Measurements from ENCODE around the gene KIRREL2. TPM values are rescaled to one million over a fixed set of nuclear protein-coding genes. Genes with fewer than 3 reads are reported as not detected.

Gene KIRREL2
- total and polyA plus RNA-seq, 8 donors: 28.5 to 89.0 (median 47.6) TPM

DNA sequence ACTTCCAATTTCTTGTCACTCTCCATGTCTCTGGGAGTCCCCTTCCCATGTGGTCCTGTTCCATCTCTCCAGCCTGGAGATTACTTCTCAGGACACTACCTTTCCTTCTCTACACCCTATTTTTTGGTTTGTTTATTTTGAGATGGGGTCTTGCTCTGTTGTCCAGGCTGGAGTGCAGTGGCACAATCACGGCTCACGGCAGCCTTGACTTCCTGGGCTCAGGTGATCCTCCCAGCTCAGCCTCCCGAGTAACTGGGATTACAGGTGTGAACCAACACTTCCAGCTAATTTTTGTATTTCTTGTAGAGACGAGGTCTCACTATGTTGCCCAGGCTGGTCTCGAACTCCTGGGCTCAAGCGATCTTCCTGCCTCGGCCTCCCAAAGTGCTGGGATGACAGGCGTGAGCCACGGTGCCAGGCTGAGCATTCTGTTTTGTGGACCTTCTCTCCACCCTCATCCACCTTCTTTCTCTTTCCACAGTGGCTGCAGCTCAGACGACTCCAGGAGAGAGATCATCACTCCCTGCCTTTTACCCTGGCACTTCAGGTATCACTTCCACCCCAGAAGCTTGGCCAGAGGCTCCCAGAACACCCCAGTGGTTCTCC is 46.3 kb downstream of the KIRREL2 start:
- Histone ChIP-seq H3K4me1 (peaks cover 0 to 6% (median 0%) of the 10 kb centered on the region in 3 donors), H3K27ac (peak overlapping the region in 2 of 4 donors; percentile 55 to 79), H3K9me3 (no peaks in the 10 kb centered on the region), H3K27me3 (no peaks in the 10 kb centered on the region), H3K4me3 (peak overlapping the region in 1 of 4 donors; percentile 31), H3K36me3 (no peaks in the 10 kb centered on the region)
- intact Hi-C loops (cut with DNase I): no loop called here
- DNase-seq: no peak
- ATAC-seq: no peak
- FAIRE-seq: no peak
- WGBS, 2 donors: 59 to 73% methylated on average over 10 of the region's 10 CpGs
- TF ChIP-seq CTCF (IDR thresholded peaks at IDR 0.05): no peak

DNA sequence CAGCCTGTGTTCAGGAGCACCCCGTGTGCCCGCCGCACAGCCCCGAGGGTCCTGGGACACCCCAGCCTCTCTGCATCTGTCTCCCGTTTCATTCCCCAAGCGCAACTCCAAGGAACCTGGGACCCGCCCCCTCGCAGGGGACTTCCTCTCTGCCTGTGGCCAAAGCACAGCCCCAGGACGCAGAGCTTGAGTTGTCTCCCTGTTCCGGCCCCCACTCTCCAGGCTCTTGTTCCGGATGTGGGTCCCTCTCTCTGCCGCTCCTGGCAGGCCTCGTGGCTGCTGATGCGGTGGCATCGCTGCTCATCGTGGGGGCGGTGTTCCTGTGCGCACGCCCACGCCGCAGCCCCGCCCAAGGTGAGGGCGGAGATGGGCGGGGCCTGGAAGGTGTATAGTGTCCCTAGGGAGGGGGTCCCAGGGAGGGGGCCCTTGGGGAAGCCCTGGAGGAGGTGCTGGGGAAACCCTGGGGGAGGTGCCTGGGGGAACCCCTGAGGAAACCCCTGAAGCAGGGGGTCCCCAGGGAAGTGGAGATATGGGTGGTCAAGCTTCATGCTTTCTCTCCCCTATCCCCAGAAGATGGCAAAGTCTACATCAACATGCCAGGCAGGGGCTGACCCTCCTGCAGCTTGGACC is 47.0 kb downstream of the KIRREL2 start:
- ATAC-seq (peak in 2 of 4 donors; percentile 19 to 22), DNase-seq (peak in 5 of 6 donors; percentile 35 to 79 (median 73)), FAIRE-seq (no peak)
- H3K27me3 ChIP-seq: no peaks in the 10 kb centered on the region
- H3K9me3 ChIP-seq: no peaks in the 10 kb centered on the region
- peaks cover 0 to 6% (median 0%) of the 10 kb centered on the region in 3 donors for H3K4me1 ChIP-seq
- intact Hi-C loops (cut with DNase I): no loop called here
- 4 to 7% methylated on average over 24 of the region's 24 CpGs for WGBS, 2 donors
- no peak for TF ChIP-seq CTCF (IDR thresholded peaks at IDR 0.05)
- peak overlapping the region in 2 of 4 donors; percentile 55 to 79 for H3K27ac ChIP-seq
- peak overlapping the region in 1 of 4 donors; percentile 31 for H3K4me3 ChIP-seq
- no peaks in the 10 kb centered on the region for H3K36me3 ChIP-seq

GRCh38 chr19:35904311-35905068 is 47.8 kb downstream of the KIRREL2 start:
- FAIRE-seq (no peak), DNase-seq (peak in 1 of 6 donors; percentile 21), ATAC-seq (no peak)
- H3K36me3 ChIP-seq: no peaks in the 10 kb centered on the region
- intact Hi-C loops (cut with DNase I): no loop called here
- no peak for TF ChIP-seq CTCF (IDR thresholded peaks at IDR 0.05)
- no peaks in the 10 kb centered on the region for H3K27me3 ChIP-seq
- no peak overlapping the region for H3K4me3 ChIP-seq
- 83 to 94% methylated on average over 10 of the region's 10 CpGs for WGBS, 2 donors
- H3K4me1 ChIP-seq: peaks cover 0 to 6% (median 0%) of the 10 kb centered on the region in 3 donors
- no peaks in the 10 kb centered on the region for H3K9me3 ChIP-seq
- H3K27ac ChIP-seq: peak overlapping the region in 2 of 4 donors; percentile 55 to 79

DNA sequence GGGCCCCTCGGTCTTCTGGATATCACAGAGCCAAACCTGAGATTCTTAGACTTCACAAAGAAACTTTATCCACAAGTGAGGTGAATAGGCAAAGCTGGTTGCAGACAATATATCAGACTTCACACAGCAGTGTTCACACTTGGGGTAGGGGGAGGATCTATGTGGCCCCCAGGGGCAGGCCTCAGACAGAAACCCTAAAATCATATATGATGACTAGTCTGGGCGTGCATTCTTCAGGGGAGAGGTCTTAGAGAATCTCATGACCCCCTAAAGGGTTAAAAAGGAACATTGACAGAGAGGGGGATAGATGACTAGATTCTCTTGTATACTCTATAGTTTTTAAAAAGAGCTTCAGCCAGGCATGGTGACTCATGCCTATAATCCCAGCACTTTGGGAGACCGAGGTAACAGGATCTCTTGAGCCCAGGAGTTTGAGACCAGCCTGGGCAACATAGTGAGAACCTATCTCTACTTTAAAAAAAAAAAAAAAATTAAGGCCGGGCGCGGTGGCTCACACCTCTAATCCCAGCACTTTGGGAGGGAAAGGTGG is 48.5 kb downstream of the KIRREL2 start:
- no peak overlapping the region for H3K4me3 ChIP-seq
- no peaks in the 10 kb centered on the region for H3K36me3 ChIP-seq
- TF ChIP-seq CTCF (IDR thresholded peaks at IDR 0.05): no peak
- DNase-seq (no peak), FAIRE-seq (no peak), ATAC-seq (no peak)
- intact Hi-C loops (cut with DNase I): no loop called here
- WGBS, 2 donors: 79 to 88% methylated on average over 6 of the region's 6 CpGs
- H3K4me1 ChIP-seq: peaks cover 0 to 6% (median 0%) of the 10 kb centered on the region in 3 donors
- H3K9me3 ChIP-seq: no peaks in the 10 kb centered on the region
- H3K27ac ChIP-seq: peak overlapping the region in 2 of 4 donors; percentile 20 to 79
- no peaks in the 10 kb centered on the region for H3K27me3 ChIP-seq

Data from pancreas (tissue), 10 donors.